Esophagus muscularis mucosa (tissue), 4 donors: ENCODE measurements around the gene FALEC. TPM values are rescaled to one million over a fixed set of nuclear protein-coding genes. Genes with fewer than 3 reads are reported as not detected.
A peak's percentile ranks its signal among the peaks of the same experiment; 100 is the strongest.

Experiments used
- DNase-seq: peaks from one replicate; pipeline ENCODE4 v3.0.0-alpha.2; 2017; ENCODE audit errors: extremely low spot score
- H3K27ac ChIP-seq, 4 donors: fragments of 200-600 bp; sonication (generic); replicated peaks in 1 of 4; 1 replicate in 3 of 4; 2 replicates in 1 of 4; pipeline ENCODE4 v1.5.1; 2016 to 2019; ENCODE audit warnings: mild to moderate bottlenecking in 1 of 4
- H3K27me3 ChIP-seq, 4 donors: fragments of 200-600 bp; sonication (generic); one replicate each; pipeline versions ENCODE4 v1.5.1 to v1.6.0; 2016 to 2019
- H3K36me3 ChIP-seq, 4 donors: fragments of 200-600 bp; sonication (generic); one replicate each; pipeline ENCODE4 v1.5.1; 2016 to 2019
- H3K4me1 ChIP-seq, 4 donors: fragments of 200-600 bp; sonication (generic); one replicate each; pipeline ENCODE4 v1.5.1; 2016 to 2019
- H3K4me3 ChIP-seq, 4 donors: fragments of 200-600 bp; sonication (generic); 1 replicate in 2 of 4; 2 replicates in 2 of 4; pipeline ENCODE4 v1.5.1; 2016 to 2019; ENCODE audit warnings: mild to moderate bottlenecking in 4 of 4, moderate library complexity in 1 of 4
- H3K9me3 ChIP-seq, 4 donors: fragments of 200-600 bp; sonication (generic); 1 replicate in 3 of 4; 2 replicates in 1 of 4; pipeline ENCODE4 v1.5.1; 2016 to 2019
- CTCF ChIP-seq, 3 experiments: fragments of 200-600 bp in 2 of 3; fragments of 450-650 bp in 1 of 3; sonication (generic) in 2 of 3; IDR thresholded peaks; one replicate each; pipeline ENCODE4 v1.5.1; 2017 to 2019; ENCODE audit warnings: antibody characterized with exemption in 3 of 3, mild to moderate bottlenecking in 2 of 3, moderate library complexity in 1 of 3
- EP300 ChIP-seq: sonication (generic); formaldehyde crosslinking; IDR thresholded peaks from one replicate; pipeline ENCODE4 v1.6.1; 2017; ENCODE audit warnings: antibody characterized with exemption
- POLR2A ChIP-seq: fragments of 450-650 bp; IDR thresholded peaks from one replicate; pipeline ENCODE4 v1.6.1; 2017; ENCODE audit warnings: antibody characterized with exemption, moderate library complexity, mild to moderate bottlenecking, low read depth
- POLR2AphosphoS5 ChIP-seq, 2 donors: sonication (generic); formaldehyde crosslinking; IDR thresholded peaks; one replicate each; pipeline ENCODE4 v1.6.1; 2017; ENCODE audit warnings: antibody characterized with exemption in 2 of 2
- WGBS: methylation state at CpG from one replicate; pipeline ENCODE4 v1.1.5; 2018; 5-methylcytosine and 5-hydroxymethylcytosine counted together
- intact Hi-C: fragments of 100-400 bp; cut with DNase I; formaldehyde crosslinking; loops from one replicate; pipeline ENCODE4 v1.15.1; 2023
- total RNA-seq, 4 donors: library from RNA; depleted of rRNA; stranded (reverse); fragments of >200 nt; gene quantifications; one replicate each; pipeline versions ENCODE4 v1.1.0 to v1.2.1, GENCODE V29; 2016

Gene FALEC
- not detected for total RNA-seq

DNA sequence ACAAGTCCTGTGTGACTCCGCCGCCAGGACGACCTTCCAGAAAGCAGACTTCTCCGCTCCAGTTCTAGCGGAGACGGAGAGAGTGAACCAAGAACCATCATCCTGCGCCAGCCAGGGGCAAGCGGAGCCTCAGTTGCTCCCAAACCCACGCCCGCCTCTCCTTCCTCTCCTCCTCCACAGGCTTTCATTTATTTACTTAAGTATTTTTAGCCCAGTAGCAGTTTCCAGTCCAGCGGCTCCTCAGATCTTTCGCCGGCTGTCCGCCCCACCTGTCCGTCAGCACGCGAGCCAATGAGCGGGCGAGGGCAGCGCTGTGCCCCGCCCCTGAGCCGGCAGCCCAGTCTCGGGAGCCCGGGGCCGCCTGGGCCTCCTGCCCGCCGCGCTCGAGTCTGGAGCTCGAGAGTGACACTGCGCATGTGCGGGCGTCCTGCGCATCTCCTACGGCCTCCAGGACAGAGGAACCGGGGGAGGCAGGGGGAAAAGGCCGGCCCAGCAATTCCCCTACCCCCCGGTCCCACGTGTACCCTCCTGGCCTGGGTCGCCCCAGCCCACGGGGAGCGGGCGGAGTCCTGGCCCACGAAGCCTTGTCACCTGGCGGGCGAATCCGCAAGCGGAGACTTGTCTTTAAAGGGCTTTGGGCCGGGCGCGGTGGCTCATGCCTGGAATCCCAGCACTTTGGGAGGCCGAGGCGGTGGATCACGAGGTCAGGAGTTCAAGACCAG, at the start of gene FALEC:
TSS of gene FALEC (plus strand) at position 425 of the 722 bp plus-strand sequence.
- H3K27ac ChIP-seq = peak within 1 kb of the TSS; percentile 85 to 89 (median 87)
- intact Hi-C loops = no loop called here
- DNase-seq = peak; percentile 97
- H3K27me3 ChIP-seq = no peaks in the 10 kb centered on the region
- whole genome bisulfite sequencing = 1% methylated on average over 12 of the region's 54 CpGs
- peak in 1 of 3 experiments; percentile 18 for TF ChIP-seq CTCF (IDR thresholded peaks at IDR 0.05)
- no peak for TF ChIP-seq POLR2A
- no peak for TF ChIP-seq EP300
- peak; percentile 72 to 90 for TF ChIP-seq POLR2AphosphoS5 (IDR thresholded peaks at IDR 0.05)
- H3K4me1 ChIP-seq = peaks cover 12 to 31% (median 29%) of the 10 kb centered on the region in 4 donors
- no peaks in the 10 kb centered on the region for H3K9me3 ChIP-seq
- H3K4me3 ChIP-seq = peak within 1 kb of the TSS; percentile 56 to 70 (median 62)
- H3K36me3 ChIP-seq = peaks cover 0 to 20% (median 15%) of the 10 kb centered on the region in 4 donors

DNA sequence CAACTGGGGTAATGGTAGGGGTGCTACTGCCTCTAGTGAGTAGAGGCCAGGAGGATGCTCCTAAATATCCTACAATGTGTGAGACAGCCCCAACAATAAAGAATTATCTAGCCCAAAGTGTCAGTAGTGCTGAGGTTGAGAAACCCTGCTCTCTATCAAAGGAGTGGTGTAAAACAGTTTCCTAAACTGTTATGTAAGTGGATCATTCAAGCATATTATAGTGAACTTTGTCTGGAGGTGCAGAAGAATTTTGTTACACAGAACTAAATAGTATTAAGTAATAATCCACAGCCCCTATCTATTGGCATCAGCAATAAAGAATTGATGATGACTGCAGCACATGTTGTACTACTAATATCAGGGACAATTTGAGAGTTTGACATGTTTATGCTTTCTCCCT, 48.6 kb upstream of the FALEC start:
- H3K9me3 ChIP-seq = no peaks in the 10 kb centered on the region
- H3K27me3 ChIP-seq = no peaks in the 10 kb centered on the region
- DNase-seq = no peak
- intact Hi-C loops = no loop called here
- no peak overlapping the region for H3K27ac ChIP-seq
- peaks cover 0 to 23% (median 16%) of the 10 kb centered on the region in 4 donors for H3K4me1 ChIP-seq
- no peak for TF ChIP-seq POLR2A
- peaks cover 33 to 84% (median 72%) of the 10 kb centered on the region in 4 donors for H3K36me3 ChIP-seq
- no peak overlapping the region for H3K4me3 ChIP-seq

GRCh38 chr1:150469291-150469690, 46.3 kb upstream of the FALEC start:
- TF ChIP-seq CTCF (IDR thresholded peaks at IDR 0.05) (no peak), EP300 (no peak), POLR2A (no peak)
- peaks cover 4 to 23% (median 16%) of the 10 kb centered on the region in 4 donors for H3K4me1 ChIP-seq
- DNase-seq = no peak
- no peaks in the 10 kb centered on the region for H3K9me3 ChIP-seq
- WGBS = 80% methylated on average over 1 of the region's 1 CpG
- peaks cover 33 to 78% (median 68%) of the 10 kb centered on the region in 4 donors for H3K36me3 ChIP-seq
- H3K27ac ChIP-seq = peak overlapping the region in 1 of 4 donors; percentile 30
- H3K27me3 ChIP-seq = no peaks in the 10 kb centered on the region
- intact Hi-C loops = no loop called here
- H3K4me3 ChIP-seq = no peak overlapping the region

GRCh38 chr1:150472601-150473200, 42.9 kb upstream of the FALEC start:
- Histone ChIP-seq H3K27ac (peak overlapping the region in 1 of 4 donors; percentile 36), H3K4me3 (no peak overlapping the region), H3K27me3 (no peaks in the 10 kb centered on the region), H3K4me1 (peaks cover 13 to 29% (median 20%) of the 10 kb centered on the region in 4 donors), H3K9me3 (no peaks in the 10 kb centered on the region), H3K36me3 (peaks cover 19 to 44% (median 38%) of the 10 kb centered on the region in 4 donors)
- intact Hi-C loops = loop anchor here (5.0 kb wide), 1 partner anchor 40 kb away; no protein-coding TSS in a partner anchor
- DNase-seq = no peak
- WGBS = 89% methylated on average over 7 of the region's 10 CpGs
- TF ChIP-seq EP300 (no peak), POLR2AphosphoS5 (IDR thresholded peaks at IDR 0.05) (no peak), POLR2A (no peak), CTCF (IDR thresholded peaks at IDR 0.05) (no peak)

DNA sequence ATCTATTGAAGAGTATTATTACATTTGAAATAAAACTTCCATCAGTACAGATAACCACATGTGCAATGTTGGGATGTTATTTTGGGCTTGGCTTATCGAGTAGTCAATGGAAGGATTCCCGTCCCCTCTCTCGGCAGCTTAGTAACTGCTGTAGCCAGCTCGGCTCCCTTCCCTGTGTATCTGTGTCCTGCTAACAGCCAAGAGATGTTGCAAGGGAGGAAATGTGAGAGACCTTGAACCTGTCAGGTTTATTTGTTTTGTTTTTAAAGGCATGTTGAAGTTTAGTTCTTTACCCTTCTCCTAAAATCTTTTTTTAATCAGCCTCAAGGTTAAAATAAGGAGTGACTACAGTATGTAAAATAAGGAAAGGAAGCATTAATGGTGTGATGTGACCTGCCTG, 41.9 kb upstream of the FALEC start:
- intact Hi-C loops = loop anchor here (5.0 kb wide), 1 partner anchor 39 kb away; no protein-coding TSS in a partner anchor
- TF ChIP-seq POLR2A (no peak), CTCF (IDR thresholded peaks at IDR 0.05) (no peak), POLR2AphosphoS5 (IDR thresholded peaks at IDR 0.05) (no peak), EP300 (no peak)
- no peak overlapping the region for H3K4me3 ChIP-seq
- 76% methylated on average over 4 of the region's 4 CpGs for WGBS
- no peaks in the 10 kb centered on the region for H3K9me3 ChIP-seq
- DNase-seq = no peak
- H3K27ac ChIP-seq = peak overlapping the region in 1 of 4 donors; percentile 13
- H3K4me1 ChIP-seq = peaks cover 11 to 26% (median 20%) of the 10 kb centered on the region in 4 donors
- H3K27me3 ChIP-seq = no peaks in the 10 kb centered on the region
- peaks cover 19 to 40% (median 32%) of the 10 kb centered on the region in 4 donors for H3K36me3 ChIP-seq
